Measurements from ENCODE around the gene GSTA1.
"Not testable (repeated sequence)": the region's sequence is repeated elsewhere in the genome, so short reads cannot be mapped to it uniquely, and the experiment has no call there.

The GSTA1 gene

DNA sequence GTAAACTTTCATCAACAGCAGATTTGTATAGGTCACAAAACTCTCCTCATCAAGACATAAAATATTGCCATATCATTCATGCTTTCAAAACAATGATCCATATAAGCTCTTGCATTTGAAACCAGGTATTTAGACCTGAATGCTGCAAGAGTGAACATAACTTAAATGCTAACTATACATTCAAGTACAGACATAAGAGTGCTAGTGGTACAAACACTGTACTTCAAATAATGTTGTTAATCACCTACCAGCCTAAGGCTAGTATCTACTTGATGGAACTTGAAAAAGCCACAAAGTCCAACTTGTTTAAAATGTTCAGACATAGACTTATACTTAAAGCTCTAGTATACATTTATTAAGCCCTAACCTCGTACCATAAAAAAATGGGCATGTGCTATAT lies 24.4 kb downstream of the GSTA1 start:
- FAIRE-seq: no peak
- DNase-seq (ENCODE audit: insufficient read length, low spot score): no peak
- no peak for TF ChIP-seq SPI1 (IDR thresholded peaks at IDR 0.05; ENCODE audit: low read depth, low read length)
- TF ChIP-seq TAF1 (IDR thresholded peaks at IDR 0.05; ENCODE audit: low read depth, low read length): no peak
- TF ChIP-seq POU2F2 (IDR thresholded peaks at IDR 0.05; ENCODE audit: low read depth, low read length): no peak
- no peak for TF ChIP-seq POLR2AphosphoS5 (IDR thresholded peaks at IDR 0.05; ENCODE audit: low read depth, low read length)
- TF ChIP-seq POLR2A (IDR thresholded peaks at IDR 0.05; ENCODE audit: low read depth, low read length): no peak
- TF ChIP-seq PAX5 (IDR thresholded peaks at IDR 0.05; ENCODE audit: insufficient read depth, low read length, severe bottlenecking): no peak

DNA sequence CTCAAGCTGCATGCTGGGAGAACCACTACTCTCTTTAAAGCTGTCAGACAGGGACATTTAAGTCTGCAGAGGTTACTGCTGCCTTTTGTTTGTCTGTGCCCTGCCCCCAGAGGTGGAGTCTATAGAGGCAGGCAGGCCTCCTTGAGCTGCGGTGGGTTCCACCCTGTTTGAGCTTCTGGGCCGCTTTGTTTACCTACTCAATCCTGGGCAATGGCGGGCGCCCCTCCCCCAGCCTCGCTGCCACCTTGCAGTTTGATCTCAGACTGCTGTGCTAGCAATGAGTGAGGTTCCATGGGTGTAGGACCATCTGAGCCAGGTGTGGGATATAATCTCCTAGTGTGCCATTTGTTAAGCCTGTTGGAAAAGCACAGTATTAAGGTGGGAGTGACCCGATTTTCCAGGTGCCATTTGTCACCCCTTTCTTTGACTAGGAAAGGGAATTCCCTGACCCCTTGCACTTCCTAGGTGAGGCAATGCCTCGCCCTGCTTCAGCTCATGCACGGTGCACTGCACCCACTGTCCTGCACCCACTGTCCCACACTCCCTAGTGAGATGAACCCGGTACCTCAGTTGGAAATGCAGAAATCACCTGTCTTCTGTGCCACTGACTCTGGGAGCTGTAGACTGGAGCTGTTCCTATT lies 26.8 kb downstream of the GSTA1 start:
- FAIRE-seq; DNase-seq (ENCODE audit: insufficient read length, low spot score): not testable (repeated sequence)

DNA sequence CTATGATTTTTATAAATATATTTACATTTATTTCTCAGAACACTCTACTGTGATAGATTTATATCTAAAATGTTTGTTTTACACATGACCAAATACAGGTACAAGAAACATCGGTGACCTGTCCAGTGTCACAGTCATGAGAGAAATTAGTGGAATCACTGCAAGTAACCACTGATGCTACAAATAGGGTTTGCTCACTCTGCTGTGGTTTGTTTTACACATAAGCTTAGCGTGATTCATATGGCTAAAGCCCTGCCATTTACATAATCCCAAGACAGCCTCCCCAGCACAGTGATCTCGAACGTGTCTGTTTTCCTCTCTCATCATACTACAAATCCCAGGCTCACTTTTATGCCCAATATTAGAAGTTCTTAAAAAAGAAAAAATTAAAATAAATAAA lies 34.2 kb downstream of the GSTA1 start:
- not testable (repeated sequence) for DNase-seq (ENCODE audit: insufficient read length, low spot score); FAIRE-seq

DNA sequence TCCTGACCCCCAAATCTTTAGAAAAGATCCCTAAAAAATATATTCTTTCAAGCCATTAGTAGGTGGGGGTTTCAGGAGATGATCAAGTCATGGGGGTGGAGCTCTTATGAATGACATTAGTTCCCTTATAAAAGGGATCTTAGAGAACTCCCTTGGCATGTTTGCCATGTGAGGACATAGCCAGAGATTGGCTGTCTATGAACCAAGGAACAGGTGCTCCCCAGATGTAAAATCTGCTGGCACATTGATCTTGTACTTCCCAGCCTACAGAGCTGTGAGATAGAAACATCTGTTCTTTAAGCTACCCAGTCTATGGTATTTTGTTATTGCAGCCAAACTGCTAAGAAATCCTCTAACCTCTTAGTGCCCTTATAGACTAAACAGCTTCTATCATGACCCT lies 36.0 kb downstream of the GSTA1 start:
- not testable (repeated sequence) for DNase-seq (ENCODE audit: insufficient read length, low spot score); FAIRE-seq

DNA sequence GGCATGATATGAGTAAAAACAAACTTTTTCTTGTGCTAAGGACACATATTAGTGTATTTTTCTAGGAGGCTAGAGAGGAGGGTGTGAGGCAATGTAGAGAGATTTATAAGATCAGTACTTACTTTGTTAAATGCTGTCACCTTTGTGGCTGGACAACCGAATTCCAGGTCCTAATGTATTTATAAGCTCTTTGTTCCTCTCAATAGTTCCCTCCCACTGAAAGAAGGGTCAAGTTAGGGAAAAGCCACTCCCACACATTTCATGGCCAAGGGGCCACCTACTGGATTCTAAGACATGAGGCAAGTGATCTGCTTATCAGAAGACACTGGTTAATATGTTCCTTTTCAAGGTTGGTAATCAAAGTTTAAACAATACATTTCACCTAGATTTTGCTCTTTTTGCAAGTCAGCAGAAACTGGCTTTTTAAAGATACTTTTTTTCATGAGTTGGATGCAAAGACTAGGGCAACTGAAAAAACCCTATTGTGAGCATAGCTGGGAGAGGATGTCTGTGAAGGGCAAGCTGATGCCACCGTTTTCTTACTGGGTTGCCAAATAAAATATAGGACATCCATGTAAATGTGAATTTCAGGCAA lies 40.2 kb downstream of the GSTA1 start, which contains the start of gene GSTA2:
TSS of gene GSTA2 (minus strand) at position 154 of the 595 bp plus-strand sequence. CDS start 5,528 bp downstream, outside the sequence.
- DNase-seq (ENCODE audit: insufficient read length, low spot score); FAIRE-seq: not testable (repeated sequence)

DNA sequence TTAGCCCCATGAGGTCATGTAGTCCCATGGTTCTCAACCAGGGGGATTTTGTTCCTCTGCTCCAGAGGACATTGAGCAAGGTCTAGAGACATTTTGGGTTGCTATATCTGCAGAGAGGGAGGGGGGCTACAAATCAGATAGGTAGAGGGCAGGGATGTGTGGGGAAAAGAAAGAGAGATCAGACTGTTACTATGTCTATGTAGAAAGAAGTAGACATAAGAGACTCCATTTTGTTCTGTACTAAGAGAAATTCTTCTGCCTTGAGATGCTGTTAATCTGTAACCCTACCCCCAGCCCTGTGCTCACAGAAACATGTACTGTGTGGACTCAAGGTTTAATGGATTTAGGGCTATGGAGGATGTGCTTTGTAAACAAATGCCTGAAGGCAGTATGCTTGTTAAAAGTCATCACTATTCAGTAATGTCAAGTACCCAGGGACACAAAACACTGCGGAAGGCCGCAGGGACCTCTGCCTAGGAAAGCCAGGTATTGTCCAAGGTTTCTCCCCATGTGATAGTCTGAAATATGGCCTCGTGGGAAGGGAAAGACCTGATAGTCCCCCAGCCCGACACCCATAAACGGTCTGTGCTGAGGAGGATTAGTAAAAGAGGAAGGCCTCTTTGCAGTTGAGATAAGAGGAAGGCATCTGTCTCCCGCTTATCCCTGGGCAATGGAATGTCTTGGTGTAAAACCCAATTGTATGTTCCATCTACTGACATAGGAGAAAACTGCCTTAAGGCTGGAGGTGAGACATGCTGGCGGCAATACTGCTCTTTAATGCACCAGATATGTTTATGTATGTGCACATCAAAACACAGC lies 41.7 kb downstream of the GSTA1 start:
- not testable (repeated sequence) for DNase-seq (ENCODE audit: insufficient read length, low spot score)

DNA sequence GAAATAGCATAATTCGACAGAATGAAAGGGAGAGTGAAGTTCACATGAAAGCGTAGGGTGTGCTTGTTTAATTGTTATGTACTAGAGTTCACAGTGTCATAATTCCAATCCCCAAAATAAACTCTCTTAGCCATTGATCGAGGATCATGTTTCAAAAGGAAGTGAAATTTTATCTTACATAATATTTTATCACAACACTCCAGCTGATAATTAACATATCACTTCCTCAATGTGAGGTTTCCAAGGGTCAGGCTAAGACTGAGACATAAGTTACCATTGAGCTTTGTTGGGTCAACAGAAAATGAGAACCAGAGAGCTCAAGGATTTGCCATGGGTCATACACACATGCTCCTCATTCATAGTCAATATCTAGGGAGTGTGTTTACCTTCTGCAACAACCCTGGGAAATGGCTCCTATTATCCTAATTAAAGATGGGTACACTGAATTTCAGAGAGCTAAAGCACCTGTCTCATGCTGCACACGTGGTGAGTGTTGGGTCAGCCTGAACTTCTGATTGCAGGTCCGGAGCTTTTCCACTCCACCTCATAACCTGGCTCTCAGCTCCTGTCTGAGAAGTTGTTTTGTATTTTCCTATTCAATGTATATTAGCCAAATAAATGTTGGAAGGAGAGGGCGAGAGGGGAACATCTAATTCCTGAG lies 43.4 kb downstream of the GSTA1 start:
- TF ChIP-seq TAF1 (IDR thresholded peaks at IDR 0.05; ENCODE audit: low read depth, low read length) (no peak), POLR2AphosphoS5 (IDR thresholded peaks at IDR 0.05; ENCODE audit: low read depth, low read length) (no peak), POU2F2 (IDR thresholded peaks at IDR 0.05; ENCODE audit: low read depth, low read length) (no peak), PAX5 (IDR thresholded peaks at IDR 0.05; ENCODE audit: insufficient read depth, low read length, severe bottlenecking) (no peak), SPI1 (IDR thresholded peaks at IDR 0.05; ENCODE audit: low read depth, low read length) (no peak), POLR2A (IDR thresholded peaks at IDR 0.05; ENCODE audit: low read depth, low read length) (no peak)
- FAIRE-seq (no peak), DNase-seq (ENCODE audit: insufficient read length, low spot score) (no peak)

More for the DNA sequence above, 41.7 kb downstream of the GSTA1 start:
- FAIRE-seq: not testable (repeated sequence)

DNA sequence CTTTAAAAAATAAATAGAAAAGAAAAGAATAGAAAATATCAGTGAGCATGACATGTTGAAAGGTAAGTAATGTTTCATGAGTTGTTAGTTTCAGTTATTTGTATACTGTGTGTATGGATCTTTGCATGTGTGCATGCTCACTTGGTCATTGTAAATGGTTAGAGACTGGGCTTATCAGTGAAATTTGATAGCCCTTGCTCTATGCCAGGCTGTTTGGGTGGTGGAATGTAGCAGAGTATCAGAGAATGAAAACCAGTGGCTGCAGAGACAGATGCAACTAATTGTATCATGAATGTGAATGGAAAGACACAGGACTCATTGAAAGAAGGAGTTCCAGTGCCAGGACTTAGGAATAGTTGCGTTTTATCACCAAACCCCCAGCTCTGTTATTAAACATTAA lies 44.5 kb downstream of the GSTA1 start:
- FAIRE-seq: no peak
- TF ChIP-seq POLR2AphosphoS5 (IDR thresholded peaks at IDR 0.05; ENCODE audit: low read depth, low read length) (no peak), TAF1 (IDR thresholded peaks at IDR 0.05; ENCODE audit: low read depth, low read length) (no peak), SPI1 (IDR thresholded peaks at IDR 0.05; ENCODE audit: low read depth, low read length) (no peak), POU2F2 (IDR thresholded peaks at IDR 0.05; ENCODE audit: low read depth, low read length) (no peak), PAX5 (IDR thresholded peaks at IDR 0.05; ENCODE audit: insufficient read depth, low read length, severe bottlenecking) (no peak), POLR2A (IDR thresholded peaks at IDR 0.05; ENCODE audit: low read depth, low read length) (no peak)
- DNase-seq (ENCODE audit: insufficient read length, low spot score): no peak

DNA sequence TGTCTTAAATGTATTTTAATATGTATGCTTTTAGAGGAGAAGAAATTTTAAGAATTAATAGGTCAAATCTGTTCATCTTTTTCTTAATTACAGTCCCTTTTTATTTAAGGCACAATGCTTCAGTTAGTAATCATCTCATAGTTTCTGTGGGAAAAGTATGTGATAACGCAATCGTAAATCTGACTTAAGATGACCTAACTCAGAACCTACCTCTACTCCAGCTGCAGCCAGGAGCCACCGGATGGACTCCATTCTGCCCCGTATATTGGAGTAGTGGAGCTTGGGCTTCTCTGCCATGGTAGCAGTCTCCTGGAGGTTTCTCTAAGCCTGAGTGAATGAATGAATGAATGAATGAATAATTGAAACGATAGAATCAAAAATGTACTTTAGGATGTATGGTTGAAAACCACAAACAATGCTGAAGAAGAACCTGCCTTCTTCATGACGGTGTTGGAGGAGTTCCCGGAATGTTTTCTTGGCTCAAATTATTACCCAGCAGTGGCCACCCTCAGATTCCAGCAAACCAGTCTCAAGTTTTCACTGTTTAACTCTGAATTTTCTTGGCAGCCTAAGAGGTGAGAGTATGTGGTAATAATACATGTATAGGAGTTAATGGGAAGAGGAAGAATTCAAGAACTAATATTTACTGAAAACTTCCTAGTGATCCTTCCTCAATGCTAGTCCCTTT lies 45.8 kb downstream of the GSTA1 start:
- not testable (repeated sequence) for FAIRE-seq; DNase-seq (ENCODE audit: insufficient read length, low spot score)

DNA sequence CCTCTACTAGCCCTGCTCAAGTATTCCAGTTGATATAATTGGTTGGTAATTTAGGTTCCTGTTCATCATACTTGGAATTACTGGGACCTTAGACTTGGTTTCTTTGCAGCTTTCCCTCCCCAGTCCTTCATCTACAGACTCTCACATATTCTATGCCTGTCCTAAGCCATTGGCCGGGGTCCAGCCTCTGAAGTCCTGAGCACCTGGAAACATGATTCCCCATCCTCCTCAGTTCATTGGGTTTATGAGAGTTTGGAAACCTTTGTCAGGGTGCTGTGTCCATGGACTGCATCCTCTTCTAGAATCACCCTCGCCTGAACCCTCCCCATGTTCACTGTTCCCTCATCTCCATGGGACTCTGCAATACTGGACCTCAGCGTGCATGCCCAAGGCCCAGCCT lies 49.2 kb downstream of the GSTA1 start:
- DNase-seq (ENCODE audit: insufficient read length, low spot score) (no peak), FAIRE-seq (no peak)
- TF ChIP-seq POLR2A (IDR thresholded peaks at IDR 0.05; ENCODE audit: low read depth, low read length): no peak
- no peak for TF ChIP-seq PAX5 (IDR thresholded peaks at IDR 0.05; ENCODE audit: insufficient read depth, low read length, severe bottlenecking)
- no peak for TF ChIP-seq POU2F2 (IDR thresholded peaks at IDR 0.05; ENCODE audit: low read depth, low read length)
- no peak for TF ChIP-seq TAF1 (IDR thresholded peaks at IDR 0.05; ENCODE audit: low read depth, low read length)
- no peak for TF ChIP-seq POLR2AphosphoS5 (IDR thresholded peaks at IDR 0.05; ENCODE audit: low read depth, low read length)
- TF ChIP-seq SPI1 (IDR thresholded peaks at IDR 0.05; ENCODE audit: low read depth, low read length): no peak

DNA sequence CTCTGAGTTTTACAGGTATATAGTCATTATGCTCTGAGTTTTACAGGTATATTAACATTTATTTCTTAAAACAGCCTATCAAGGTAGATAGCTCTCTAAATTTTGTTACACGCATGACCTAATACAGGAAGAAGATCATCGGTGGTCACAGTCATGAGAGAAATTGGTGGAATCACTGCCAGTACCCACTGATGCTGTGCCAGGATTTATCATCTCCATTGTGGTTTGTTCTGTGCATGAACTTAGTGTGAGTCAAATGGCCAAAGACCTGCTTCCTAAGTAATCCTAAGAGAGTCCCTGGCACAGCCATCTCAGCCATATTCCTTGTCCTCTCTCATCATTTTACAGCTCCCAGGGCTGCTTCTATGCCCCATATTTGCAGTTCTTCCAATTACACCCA lies 50.5 kb downstream of the GSTA1 start:
- not testable (repeated sequence) for FAIRE-seq

More for the DNA sequence above, 50.5 kb downstream of the GSTA1 start:
- DNase-seq (ENCODE audit: insufficient read length, low spot score): not testable (repeated sequence)
